ENCODE data around the gene ETNK1.
"Not testable (repeated sequence)": the region's sequence is repeated elsewhere in the genome, so short reads cannot be mapped to it uniquely, and the experiment has no call there.

ETNK1 gene, protein sequence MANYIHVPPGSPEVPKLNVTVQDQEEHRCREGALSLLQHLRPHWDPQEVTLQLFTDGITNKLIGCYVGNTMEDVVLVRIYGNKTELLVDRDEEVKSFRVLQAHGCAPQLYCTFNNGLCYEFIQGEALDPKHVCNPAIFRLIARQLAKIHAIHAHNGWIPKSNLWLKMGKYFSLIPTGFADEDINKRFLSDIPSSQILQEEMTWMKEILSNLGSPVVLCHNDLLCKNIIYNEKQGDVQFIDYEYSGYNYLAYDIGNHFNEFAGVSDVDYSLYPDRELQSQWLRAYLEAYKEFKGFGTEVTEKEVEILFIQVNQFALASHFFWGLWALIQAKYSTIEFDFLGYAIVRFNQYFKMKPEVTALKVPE

GRCh38 chr12:22624870-22625761 lies at the start of gene ETNK1:
ETNK1 (plus strand) TSS chr12:22625171; CDS start chr12:22625431, 260 bp downstream.
- DNase-seq (ENCODE audit: low read depth, low spot score): peak; percentile 81

GRCh38 chr12:22576065-22576464 lies 48.9 kb upstream of the ETNK1 start:
- no peak for DNase-seq (ENCODE audit: low read depth, low spot score)

DNA sequence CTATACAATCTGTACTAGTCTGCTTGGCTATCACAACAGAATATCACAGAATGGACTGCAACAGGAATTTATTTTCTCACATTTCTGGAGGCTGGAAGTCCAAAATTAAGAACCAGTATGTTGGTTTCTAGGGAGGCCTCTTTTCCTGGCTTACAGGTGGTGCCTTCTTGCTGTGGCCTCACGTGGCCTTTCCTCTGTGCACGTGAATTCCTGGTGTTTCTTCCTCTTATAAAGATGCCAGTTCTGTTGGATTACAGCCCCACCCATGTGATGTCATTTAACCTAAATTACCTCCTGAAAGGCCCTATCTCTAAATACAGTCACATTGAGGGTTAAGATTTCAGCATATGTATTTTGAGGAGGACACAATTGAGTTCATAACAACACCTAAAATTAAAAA lies 48.5 kb upstream of the ETNK1 start:
- no peak for DNase-seq (ENCODE audit: low read depth, low spot score)

GRCh38 chr12:22577667-22578066 lies 47.3 kb upstream of the ETNK1 start:
- no peak for DNase-seq (ENCODE audit: low read depth, low spot score)

GRCh38 chr12:22578328-22578727 lies 46.6 kb upstream of the ETNK1 start:
- DNase-seq (ENCODE audit: low read depth, low spot score): no peak

- DNase-seq (ENCODE audit: low read depth, low spot score): no peak
Observed at GRCh38 chr12:22588817-22589216, 36.2 kb upstream of the ETNK1 start.

DNA sequence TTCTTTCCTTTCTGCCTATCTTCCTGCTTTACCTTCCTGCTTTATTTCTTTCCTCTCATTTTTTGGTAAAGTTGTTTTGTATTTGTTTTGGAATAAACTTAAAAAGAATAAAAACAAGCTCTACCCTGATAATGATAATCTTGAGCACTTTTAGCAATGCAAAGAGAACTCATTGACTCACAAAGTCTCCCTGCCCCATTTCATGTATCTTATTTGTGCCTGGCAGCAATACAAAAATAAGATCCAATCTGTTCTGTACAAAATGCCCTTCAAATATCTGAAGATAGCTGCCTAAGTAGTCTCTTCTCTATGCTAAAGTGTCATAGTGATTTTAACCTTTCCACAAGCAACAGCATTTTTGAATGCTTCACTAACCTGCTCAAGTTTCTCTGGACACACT lies 31.1 kb upstream of the ETNK1 start:
- no peak for DNase-seq (ENCODE audit: low read depth, low spot score)

GRCh38 chr12:22597539-22597938 lies 27.4 kb upstream of the ETNK1 start:
- DNase-seq (ENCODE audit: low read depth, low spot score): not testable (repeated sequence)

DNA sequence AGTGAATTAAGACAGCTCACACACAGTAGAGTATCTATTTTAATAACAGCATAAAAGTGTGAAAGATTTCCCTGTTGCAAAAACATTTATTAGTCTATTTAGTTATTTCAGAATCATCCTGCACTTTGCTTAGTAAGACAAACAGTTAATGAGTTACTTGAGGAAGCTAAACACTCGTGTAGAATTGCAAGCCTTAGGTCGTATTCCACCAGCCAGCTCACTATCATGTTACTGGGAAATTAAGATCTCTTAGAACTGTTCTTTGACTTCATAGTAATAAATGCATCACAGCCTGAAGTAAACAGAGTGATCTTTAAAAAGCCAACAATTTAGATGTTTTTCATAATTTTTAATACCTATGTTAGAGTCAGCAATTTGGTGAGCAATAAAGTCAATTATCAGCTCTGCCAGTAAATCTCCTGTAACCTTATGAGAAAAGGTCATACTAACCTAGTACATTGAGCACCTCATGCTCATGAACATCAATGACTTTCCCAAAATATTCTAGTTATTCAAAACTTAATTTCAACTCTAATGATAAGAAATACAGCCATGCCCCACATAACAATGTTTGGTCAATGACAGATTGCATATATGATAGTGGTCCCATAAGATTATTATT lies 26.7 kb upstream of the ETNK1 start:
- no peak for DNase-seq (ENCODE audit: low read depth, low spot score)

DNA sequence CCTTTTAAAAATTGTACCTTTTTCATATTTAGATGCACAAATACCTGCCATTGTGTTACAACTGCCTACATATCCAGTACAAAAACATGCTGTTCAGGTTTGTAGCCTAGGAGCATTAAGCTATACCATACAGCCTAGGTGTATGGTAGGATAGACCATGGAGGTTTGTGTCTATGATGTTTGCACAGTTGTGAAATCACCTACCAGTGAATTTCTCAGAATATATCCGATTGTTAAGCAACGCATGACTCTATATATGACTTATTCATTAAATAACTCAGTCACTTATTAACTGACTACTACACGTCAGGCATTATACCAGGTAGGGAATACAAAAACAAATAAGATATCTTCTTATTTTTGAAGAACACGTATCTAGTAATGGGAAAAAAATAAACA lies 26.2 kb upstream of the ETNK1 start:
- no peak for DNase-seq (ENCODE audit: low read depth, low spot score)

DNA sequence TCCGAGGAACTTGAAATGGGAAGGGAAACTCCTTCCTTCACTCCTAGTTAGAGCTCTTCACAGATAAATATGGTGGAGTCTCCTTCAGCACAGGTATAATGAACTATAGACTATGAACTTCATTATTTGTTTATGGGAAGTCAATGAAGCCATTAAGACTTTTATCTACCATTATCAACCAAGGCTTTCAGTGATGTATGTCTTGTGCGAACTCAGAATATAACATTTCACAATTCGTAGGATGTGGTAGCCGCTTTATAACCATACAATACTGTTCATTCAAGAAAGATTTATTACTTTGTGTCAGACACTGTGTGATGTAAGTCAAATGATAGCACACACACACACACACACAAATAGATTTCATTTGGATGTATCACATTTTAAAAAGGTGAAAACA lies 24.8 kb upstream of the ETNK1 start:
- DNase-seq (ENCODE audit: low read depth, low spot score): no peak

GRCh38 chr12:22609501-22609900 lies 15.5 kb upstream of the ETNK1 start:
- no peak for DNase-seq (ENCODE audit: low read depth, low spot score)

- DNase-seq (ENCODE audit: low read depth, low spot score): no peak
Observed at GRCh38 chr12:22610131-22610530, 14.8 kb upstream of the ETNK1 start.

DNA sequence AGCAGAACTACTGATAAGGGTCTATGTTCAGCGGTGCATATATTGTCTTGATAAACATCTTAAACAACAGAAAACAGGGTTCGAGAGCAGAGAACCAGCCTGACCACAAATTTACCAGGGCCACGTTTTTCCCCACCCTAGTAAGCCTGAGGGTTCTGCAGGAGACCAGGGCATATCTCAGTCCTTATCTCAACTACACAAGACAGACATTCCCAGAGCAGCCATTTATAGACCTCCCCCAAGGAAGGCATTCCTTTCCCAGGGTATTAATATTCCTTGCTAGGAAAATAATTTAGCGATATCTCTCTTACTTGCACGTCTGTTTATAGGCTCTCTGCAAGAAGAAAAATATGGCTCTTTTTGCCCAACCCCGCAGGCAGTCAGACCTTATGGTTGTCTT lies 12.1 kb upstream of the ETNK1 start:
- not testable (repeated sequence) for DNase-seq (ENCODE audit: low read depth, low spot score)

GRCh38 chr12:22615963-22616501 lies 8.9 kb upstream of the ETNK1 start:
- no peak for DNase-seq (ENCODE audit: low read depth, low spot score)

GRCh38 chr12:22617630-22618029 lies 7.3 kb upstream of the ETNK1 start:
- DNase-seq (ENCODE audit: low read depth, low spot score): no peak

DNA sequence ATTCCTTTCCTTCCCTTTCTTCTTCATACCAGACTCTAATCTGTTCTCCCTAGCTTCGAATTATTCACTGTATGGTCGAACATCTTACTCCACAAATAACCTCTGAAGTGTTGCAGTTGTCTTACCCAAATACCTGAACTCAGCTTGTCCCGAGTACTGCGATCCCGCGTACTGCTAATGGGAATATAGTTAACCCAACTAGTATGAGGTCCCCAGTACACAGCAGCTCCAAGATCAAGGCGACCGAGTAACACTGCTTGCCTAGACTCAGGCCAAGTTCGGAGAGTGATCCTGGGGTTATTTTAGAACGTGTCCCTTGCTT lies 462 bp upstream of the ETNK1 start:
- no peak for DNase-seq (ENCODE audit: low read depth, low spot score)

DNA sequence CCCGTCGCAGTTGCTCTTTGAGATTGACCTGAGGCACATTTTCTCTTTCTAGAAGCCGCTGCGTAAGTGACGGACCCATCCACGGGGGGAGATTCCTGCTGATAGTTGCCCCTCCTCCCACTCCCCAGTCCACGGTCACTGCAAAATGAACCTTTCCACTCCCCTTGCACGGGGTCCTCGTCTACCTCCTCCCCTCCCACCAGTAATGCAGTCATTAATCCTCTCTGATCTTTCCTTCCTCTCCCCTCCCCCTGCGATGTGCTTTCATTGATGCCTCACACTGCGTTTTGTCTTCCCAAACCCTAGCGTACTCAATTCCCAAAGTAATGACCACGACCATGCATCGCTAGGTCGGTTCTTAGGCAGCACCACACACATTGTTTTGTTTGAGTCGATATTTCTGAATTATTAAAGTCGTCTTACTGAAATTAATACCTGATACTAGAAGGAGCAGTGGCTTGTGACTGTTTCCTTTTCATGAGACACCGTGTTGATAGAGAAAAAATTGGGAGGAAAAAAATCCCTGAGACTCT lies 857 bp downstream of the ETNK1 start:
- peak; percentile 22 for DNase-seq (ENCODE audit: low read depth, low spot score)

GRCh38 chr12:22626406-22626805 lies 1.4 kb downstream of the ETNK1 start:
- DNase-seq (ENCODE audit: low read depth, low spot score): no peak

- DNase-seq (ENCODE audit: low read depth, low spot score): no peak
Observed at GRCh38 chr12:22627371-22627770, 2.4 kb downstream of the ETNK1 start.

DNA sequence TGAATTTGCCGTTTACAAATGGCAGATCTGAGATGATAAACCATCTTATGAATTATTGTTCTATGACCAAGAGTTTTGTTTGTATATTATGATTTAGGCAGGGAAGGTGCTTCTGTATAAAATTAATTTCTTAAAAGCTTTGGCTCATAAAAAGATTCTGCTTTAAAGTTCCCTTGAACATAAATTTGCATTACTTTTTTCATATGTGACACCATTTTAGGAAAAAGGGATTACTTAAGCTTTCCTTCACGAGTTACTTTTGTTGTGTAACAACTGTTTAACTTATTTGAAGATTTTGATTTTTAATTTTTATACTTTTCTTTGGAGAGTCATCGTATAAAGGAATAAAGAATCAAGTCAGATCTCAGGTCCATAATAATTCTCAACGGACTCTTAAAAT lies 3.3 kb downstream of the ETNK1 start:
- DNase-seq (ENCODE audit: low read depth, low spot score): no peak

- no peak for DNase-seq (ENCODE audit: low read depth, low spot score)
Observed at GRCh38 chr12:22631863-22632463, 7.0 kb downstream of the ETNK1 start.
